ENCODE data around the gene HACL1. TPM values are rescaled to one million over a fixed set of nuclear protein-coding genes. Genes with fewer than 3 reads are reported as not detected.
"Not testable (repeated sequence)": the region's sequence is repeated elsewhere in the genome, so short reads cannot be mapped to it uniquely, and the experiment has no call there.

Gene HACL1
- total RNA-seq, 1 donor, result 39.3 TPM

- peaks cover 35% of the 10 kb centered on the region for H3K4me1 ChIP-seq (ENCODE audit: insufficient read depth, low read length)
- H3K27me3 ChIP-seq (ENCODE audit: insufficient read depth, low read length), result no peaks in the 10 kb centered on the region
- no peak overlapping the region for H3K4me3 ChIP-seq (ENCODE audit: low read length)
- H3K9me3 ChIP-seq (ENCODE audit: low read depth, low read length), result no peaks in the 10 kb centered on the region
These were observed 32.6 kb upstream of the HACL1 start for GRCh38 chr3:15633766-15634598.

- no peaks in the 10 kb centered on the region for H3K9me3 ChIP-seq (ENCODE audit: low read depth, low read length)
- no peak overlapping the region for H3K4me3 ChIP-seq (ENCODE audit: low read length)
- no peaks in the 10 kb centered on the region for H3K27me3 ChIP-seq (ENCODE audit: insufficient read depth, low read length)
- peaks cover 35% of the 10 kb centered on the region for H3K4me1 ChIP-seq (ENCODE audit: insufficient read depth, low read length)
These were observed 31.8 kb upstream of the HACL1 start for GRCh38 chr3:15633159-15633558.

GRCh38 chr3:15632212-15632580 is 30.8 kb upstream of the HACL1 start:
- Histone ChIP-seq H3K27me3 (ENCODE audit: insufficient read depth, low read length) (no peaks in the 10 kb centered on the region), H3K9me3 (ENCODE audit: low read depth, low read length) (no peaks in the 10 kb centered on the region), H3K4me3 (ENCODE audit: low read length) (no peak overlapping the region), H3K4me1 (ENCODE audit: insufficient read depth, low read length) (peaks cover 29% of the 10 kb centered on the region)

- peaks cover 23% of the 10 kb centered on the region for H3K4me1 ChIP-seq (ENCODE audit: insufficient read depth, low read length)
- no peaks in the 10 kb centered on the region for H3K27me3 ChIP-seq (ENCODE audit: insufficient read depth, low read length)
- no peak overlapping the region for H3K4me3 ChIP-seq (ENCODE audit: low read length)
- no peaks in the 10 kb centered on the region for H3K9me3 ChIP-seq (ENCODE audit: low read depth, low read length)
These were observed 30.2 kb upstream of the HACL1 start for GRCh38 chr3:15631426-15632211.

- Histone ChIP-seq H3K4me3 (ENCODE audit: low read length) (no peak overlapping the region), H3K9me3 (ENCODE audit: low read depth, low read length) (no peaks in the 10 kb centered on the region), H3K27me3 (ENCODE audit: insufficient read depth, low read length) (no peaks in the 10 kb centered on the region), H3K4me1 (ENCODE audit: insufficient read depth, low read length) (peaks cover 16% of the 10 kb centered on the region)
These were observed 29.4 kb upstream of the HACL1 start for GRCh38 chr3:15630646-15631350.

GRCh38 chr3:15629860-15630597 is 28.7 kb upstream of the HACL1 start:
- H3K4me3 ChIP-seq (ENCODE audit: low read length), result no peak overlapping the region
- peaks cover 16% of the 10 kb centered on the region for H3K4me1 ChIP-seq (ENCODE audit: insufficient read depth, low read length)
- H3K9me3 ChIP-seq (ENCODE audit: low read depth, low read length), result no peaks in the 10 kb centered on the region
- H3K27me3 ChIP-seq (ENCODE audit: insufficient read depth, low read length), result no peaks in the 10 kb centered on the region

- Histone ChIP-seq H3K27me3 (ENCODE audit: insufficient read depth, low read length) (no peaks in the 10 kb centered on the region), H3K4me1 (ENCODE audit: insufficient read depth, low read length) (peaks cover 20% of the 10 kb centered on the region), H3K9me3 (ENCODE audit: low read depth, low read length) (no peaks in the 10 kb centered on the region), H3K4me3 (ENCODE audit: low read length) (no peak overlapping the region)
These were observed 27.6 kb upstream of the HACL1 start for GRCh38 chr3:15628967-15629366.

GRCh38 chr3:15623535-15624440 is 22.4 kb upstream of the HACL1 start:
- Histone ChIP-seq H3K4me3 (ENCODE audit: low read length) (no peak overlapping the region), H3K9me3 (ENCODE audit: low read depth, low read length) (peaks cover 26% of the 10 kb centered on the region), H3K27me3 (ENCODE audit: insufficient read depth, low read length) (no peaks in the 10 kb centered on the region), H3K4me1 (ENCODE audit: insufficient read depth, low read length) (peaks cover 7% of the 10 kb centered on the region)

GRCh38 chr3:15619659-15620464 is 18.5 kb upstream of the HACL1 start:
- not testable (repeated sequence) for H3K27me3 ChIP-seq (ENCODE audit: insufficient read depth, low read length); H3K4me1 ChIP-seq (ENCODE audit: insufficient read depth, low read length); H3K4me3 ChIP-seq (ENCODE audit: low read length)
- H3K9me3 ChIP-seq (ENCODE audit: low read depth, low read length), result peaks cover 27% of the 10 kb centered on the region

GRCh38 chr3:15616053-15616452 is 14.7 kb upstream of the HACL1 start:
- H3K27me3 ChIP-seq (ENCODE audit: insufficient read depth, low read length), result no peaks in the 10 kb centered on the region

GRCh38 chr3:15614958-15615357 is 13.6 kb upstream of the HACL1 start:
- H3K27me3 ChIP-seq (ENCODE audit: insufficient read depth, low read length), result no peaks in the 10 kb centered on the region
- H3K9me3 ChIP-seq (ENCODE audit: low read depth, low read length), result peaks cover 12% of the 10 kb centered on the region
- no peak overlapping the region for H3K4me3 ChIP-seq (ENCODE audit: low read length)
- H3K4me1 ChIP-seq (ENCODE audit: insufficient read depth, low read length), result no peaks in the 10 kb centered on the region

More at GRCh38 chr3:15616053-15616452, 14.7 kb upstream of the HACL1 start:
- Histone ChIP-seq H3K4me3 (ENCODE audit: low read length) (no peak overlapping the region), H3K4me1 (ENCODE audit: insufficient read depth, low read length) (no peaks in the 10 kb centered on the region), H3K9me3 (ENCODE audit: low read depth, low read length) (peaks cover 21% of the 10 kb centered on the region)

- no peak overlapping the region for H3K4me3 ChIP-seq (ENCODE audit: low read length)
- H3K27me3 ChIP-seq (ENCODE audit: insufficient read depth, low read length), result no peaks in the 10 kb centered on the region
- H3K9me3 ChIP-seq (ENCODE audit: low read depth, low read length), result no peaks in the 10 kb centered on the region
- H3K4me1 ChIP-seq (ENCODE audit: insufficient read depth, low read length), result no peaks in the 10 kb centered on the region
These were observed 10.6 kb upstream of the HACL1 start for GRCh38 chr3:15612001-15612400.

GRCh38 chr3:15611018-15611417 is 9.6 kb upstream of the HACL1 start:
- Histone ChIP-seq H3K4me1 (ENCODE audit: insufficient read depth, low read length) (no peaks in the 10 kb centered on the region), H3K4me3 (ENCODE audit: low read length) (no peak overlapping the region), H3K9me3 (ENCODE audit: low read depth, low read length) (no peaks in the 10 kb centered on the region), H3K27me3 (ENCODE audit: insufficient read depth, low read length) (no peaks in the 10 kb centered on the region)

Data from mononuclear cell (primary cell).